Muscle layer of duodenum (tissue), 2 donors: ENCODE data around the gene CEP162.
"Not testable (repeated sequence)": the region's sequence is repeated elsewhere in the genome, so short reads cannot be mapped to it uniquely, and the experiment has no call there.

ENCODE experiments used
- H3K27ac ChIP-seq: one replicate; pipeline ENCODE4 v1.7.0; 2013; ENCODE audit warnings: mild to moderate bottlenecking, low read length
- H3K27me3 ChIP-seq: one replicate; pipeline ENCODE4 v1.7.0; 2013; ENCODE audit warnings: low read depth, mild to moderate bottlenecking, control low read depth, low read length
- H3K36me3 ChIP-seq, 2 donors: one replicate each; pipeline ENCODE4 v1.7.0; 2013; ENCODE audit warnings: low read length in 2 of 2, control low read depth in 1 of 2, mild to moderate bottlenecking in 1 of 2; ENCODE audit not compliant: insufficient read depth in 2 of 2, control insufficient read depth in 1 of 2
- H3K4me1 ChIP-seq, 2 donors: one replicate each; pipeline ENCODE4 v1.7.0; 2013; ENCODE audit warnings: low read length in 2 of 2, mild to moderate bottlenecking in 2 of 2, control low read depth in 1 of 2, moderate library complexity in 1 of 2; ENCODE audit not compliant: insufficient read depth in 2 of 2, control insufficient read depth in 1 of 2
- H3K4me3 ChIP-seq, 2 donors: one replicate each; pipeline ENCODE4 v1.7.0; 2013; ENCODE audit warnings: low read length in 2 of 2, low read depth in 1 of 2, mild to moderate bottlenecking in 1 of 2
- H3K9me3 ChIP-seq, 2 donors: one replicate each; pipeline ENCODE4 v1.7.0; 2013; ENCODE audit warnings: low read length in 2 of 2, control low read depth in 1 of 2, mild to moderate bottlenecking in 1 of 2; ENCODE audit not compliant: control insufficient read depth in 1 of 2
- donor health status: healthy.

Gene CEP162

GRCh38 chr6:84177241-84177640, 50.2 kb downstream of the CEP162 start:
- H3K27ac ChIP-seq = no peak overlapping the region
- H3K27me3 ChIP-seq = no peaks in the 10 kb centered on the region
- no peak overlapping the region for H3K4me3 ChIP-seq
- no peaks in the 10 kb centered on the region for H3K9me3 ChIP-seq
- no peaks in the 10 kb centered on the region for H3K4me1 ChIP-seq
- peaks cover 4 to 19% of the 10 kb centered on the region in 2 donors for H3K36me3 ChIP-seq

DNA sequence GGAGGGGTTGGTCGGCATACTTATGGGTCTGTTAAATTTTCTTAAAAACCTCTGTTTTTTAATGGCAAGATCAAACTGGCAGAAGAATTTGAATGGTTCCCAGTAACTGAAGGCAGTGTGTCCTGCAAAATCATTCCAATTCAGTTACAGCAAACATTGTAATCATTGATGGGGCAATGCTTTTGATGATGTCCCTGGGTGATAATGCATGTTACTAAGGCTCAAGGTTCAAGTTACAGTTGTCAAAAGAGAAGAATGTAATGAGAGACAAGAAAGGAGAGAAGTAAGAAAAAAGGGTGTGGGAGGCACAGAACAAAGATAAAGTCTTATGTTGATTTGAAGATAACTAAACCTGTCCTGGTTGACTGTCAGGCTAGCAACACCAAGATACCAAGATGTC, 54.9 kb downstream of the CEP162 start:
- Histone ChIP-seq H3K27me3 (no peaks in the 10 kb centered on the region), H3K36me3 (peaks cover 4 to 34% of the 10 kb centered on the region in 2 donors), H3K4me1 (no peaks in the 10 kb centered on the region), H3K27ac (no peak overlapping the region), H3K9me3 (no peaks in the 10 kb centered on the region), H3K4me3 (no peak overlapping the region)

DNA sequence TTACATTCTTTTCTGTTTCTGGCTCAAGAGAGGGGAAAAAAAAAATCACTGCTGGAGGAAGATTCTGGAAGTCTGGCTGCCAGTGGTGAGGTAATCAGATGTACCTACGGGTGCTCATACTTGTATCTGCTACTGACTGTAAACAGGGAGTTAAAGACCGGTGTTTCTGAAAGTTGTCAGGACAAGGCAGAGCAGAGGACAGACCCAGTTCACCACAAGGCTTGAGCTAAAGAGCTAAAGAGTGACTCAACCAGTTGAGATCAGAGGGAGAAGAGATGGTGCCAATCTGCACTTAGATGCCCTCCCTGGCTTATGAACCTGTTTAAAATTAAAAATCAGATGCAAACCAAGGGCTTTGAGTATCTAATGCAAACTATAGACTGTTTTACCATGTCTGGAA, 55.4 kb downstream of the CEP162 start:
- Histone ChIP-seq H3K9me3 (no peaks in the 10 kb centered on the region), H3K36me3 (peaks cover 4 to 34% of the 10 kb centered on the region in 2 donors), H3K4me1 (no peaks in the 10 kb centered on the region), H3K4me3 (no peak overlapping the region), H3K27me3 (no peaks in the 10 kb centered on the region), H3K27ac (no peak overlapping the region)

DNA sequence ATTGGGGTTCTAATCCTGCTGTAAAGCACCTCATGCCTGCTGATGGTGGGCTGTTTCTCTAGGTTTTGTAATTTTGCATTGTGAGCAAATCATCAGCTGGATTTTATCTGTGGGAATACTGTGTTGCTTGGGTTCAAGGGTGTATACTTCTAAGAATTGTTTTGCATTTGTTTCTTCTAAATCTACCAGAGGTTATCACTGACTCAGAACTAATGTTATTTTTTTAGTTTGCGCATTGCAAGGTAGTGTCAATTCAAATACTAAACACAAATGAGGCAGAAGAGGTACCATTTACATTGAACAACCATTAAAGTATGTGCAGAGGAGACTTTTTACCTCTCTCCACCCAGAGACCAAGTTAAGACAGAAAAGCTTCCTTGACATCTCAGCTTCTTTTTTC, 60.0 kb downstream of the CEP162 start:
- Histone ChIP-seq H3K4me1 (no peaks in the 10 kb centered on the region), H3K4me3 (no peak overlapping the region), H3K36me3 (peaks cover 0 to 16% of the 10 kb centered on the region in 2 donors), H3K9me3 (peaks cover 0 to 3% of the 10 kb centered on the region in 2 donors), H3K27ac (no peak overlapping the region), H3K27me3 (no peaks in the 10 kb centered on the region)

GRCh38 chr6:84166395-84166794, 61.0 kb downstream of the CEP162 start:
- no peaks in the 10 kb centered on the region for H3K27me3 ChIP-seq
- no peak overlapping the region for H3K4me3 ChIP-seq
- H3K36me3 ChIP-seq = peaks cover 0 to 9% of the 10 kb centered on the region in 2 donors
- H3K9me3 ChIP-seq = peaks cover 0 to 3% of the 10 kb centered on the region in 2 donors
- H3K4me1 ChIP-seq = no peaks in the 10 kb centered on the region
- no peak overlapping the region for H3K27ac ChIP-seq

- not testable (repeated sequence) for H3K27me3 ChIP-seq, H3K27ac ChIP-seq, H3K4me3 ChIP-seq, H3K4me1 ChIP-seq, H3K9me3 ChIP-seq
- peaks cover 5 to 11% of the 10 kb centered on the region in 2 donors for H3K36me3 ChIP-seq
Observed at GRCh38 chr6:84164328-84164727, 63.1 kb downstream of the CEP162 start.

DNA sequence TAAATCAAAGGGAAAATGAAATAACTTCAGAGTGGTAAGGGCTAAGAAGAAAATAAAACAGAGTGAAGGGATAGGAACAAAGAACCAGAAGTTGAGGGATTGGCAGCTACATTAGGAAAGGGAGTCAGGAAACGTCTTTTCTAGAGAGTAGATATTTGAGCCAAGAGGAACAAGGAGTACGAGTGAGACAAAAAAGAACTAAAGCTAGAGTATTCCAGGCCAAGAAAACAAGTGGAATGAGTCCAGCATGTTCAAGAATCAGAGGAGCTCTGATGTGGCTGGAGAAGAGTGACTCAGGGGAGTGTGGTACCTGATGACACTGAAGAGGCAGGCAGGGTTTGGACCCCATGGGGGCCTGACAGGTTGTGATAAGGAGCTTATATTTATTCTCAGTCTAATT, 66.3 kb downstream of the CEP162 start:
- Histone ChIP-seq H3K36me3 (peaks cover 5 to 26% of the 10 kb centered on the region in 2 donors), H3K9me3 (peaks cover 0 to 3% of the 10 kb centered on the region in 2 donors), H3K27me3 (no peaks in the 10 kb centered on the region), H3K27ac (no peak overlapping the region), H3K4me3 (no peak overlapping the region), H3K4me1 (no peaks in the 10 kb centered on the region)

- Histone ChIP-seq H3K27me3 (no peaks in the 10 kb centered on the region), H3K27ac (no peak overlapping the region), H3K4me3 (no peak overlapping the region), H3K36me3 (peaks cover 17 to 46% of the 10 kb centered on the region in 2 donors), H3K9me3 (no peaks in the 10 kb centered on the region), H3K4me1 (no peaks in the 10 kb centered on the region)
Observed at GRCh38 chr6:84156306-84156705, 71.1 kb downstream of the CEP162 start.

GRCh38 chr6:84151669-84152068, 75.8 kb downstream of the CEP162 start:
- no peaks in the 10 kb centered on the region for H3K4me1 ChIP-seq
- H3K27ac ChIP-seq = no peak overlapping the region
- no peaks in the 10 kb centered on the region for H3K27me3 ChIP-seq
- H3K4me3 ChIP-seq = no peak overlapping the region
- no peaks in the 10 kb centered on the region for H3K9me3 ChIP-seq
- peaks cover 12 to 29% of the 10 kb centered on the region in 2 donors for H3K36me3 ChIP-seq

DNA sequence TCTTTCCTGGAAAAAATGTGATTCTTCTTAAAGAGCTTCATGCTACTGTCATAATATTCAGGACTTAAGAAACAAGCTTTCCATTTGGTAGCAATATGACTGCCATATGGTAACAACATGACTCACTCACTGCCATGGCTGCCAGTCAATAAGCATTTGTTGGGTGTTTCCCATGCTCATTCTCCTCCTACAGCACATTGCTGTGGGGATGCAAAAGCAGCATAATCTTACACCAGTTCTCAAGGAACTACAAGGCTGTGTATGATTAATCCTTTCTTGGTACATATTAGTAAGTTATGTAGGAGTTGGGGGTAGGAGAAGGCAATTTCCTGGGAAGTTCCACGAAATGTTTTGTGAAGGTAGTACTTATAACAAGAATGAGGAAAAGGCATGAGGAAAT, 76.7 kb downstream of the CEP162 start:
- H3K27me3 ChIP-seq = no peaks in the 10 kb centered on the region
- H3K4me3 ChIP-seq = no peak overlapping the region
- H3K4me1 ChIP-seq = no peaks in the 10 kb centered on the region
- H3K36me3 ChIP-seq = peaks cover 12 to 25% of the 10 kb centered on the region in 2 donors
- H3K27ac ChIP-seq = no peak overlapping the region
- H3K9me3 ChIP-seq = no peaks in the 10 kb centered on the region

- no peaks in the 10 kb centered on the region for H3K4me1 ChIP-seq
- no peaks in the 10 kb centered on the region for H3K9me3 ChIP-seq
- no peak overlapping the region for H3K27ac ChIP-seq
- no peak overlapping the region for H3K4me3 ChIP-seq
- H3K27me3 ChIP-seq = no peaks in the 10 kb centered on the region
- H3K36me3 ChIP-seq = peaks cover 0 to 7% of the 10 kb centered on the region in 2 donors
Observed at GRCh38 chr6:84141521-84141920, 85.9 kb downstream of the CEP162 start.

GRCh38 chr6:84139311-84139710, 88.1 kb downstream of the CEP162 start:
- Histone ChIP-seq H3K27ac (no peak overlapping the region), H3K27me3 (no peaks in the 10 kb centered on the region), H3K4me1 (no peaks in the 10 kb centered on the region), H3K4me3 (no peak overlapping the region), H3K9me3 (no peaks in the 10 kb centered on the region), H3K36me3 (peaks cover 0 to 4% of the 10 kb centered on the region in 2 donors)
